ENCODE measurements around the gene HSF2.

The HSF2 gene

GRCh38 chr6:122401104-122401503 lies 1.7 kb downstream of the HSF2 start:
- H3K4me1 ChIP-seq (ENCODE audit: insufficient read depth, low read length) = peaks cover 17% of the 10 kb centered on the region; the same call in 1 of the 2 replicates
- H3K4me3 ChIP-seq (ENCODE audit: low read length) = peak overlapping the region; percentile 93
- no peak overlapping the region; the same call in 1 of the 2 replicates for H3K9ac ChIP-seq (ENCODE audit: low read depth, low read length)
- H3K36me3 ChIP-seq (ENCODE audit: insufficient read depth, low read depth, low read length) = no peaks in the 10 kb centered on the region
- no peak overlapping the region for H3K27ac ChIP-seq (ENCODE audit: low read length)
- no peaks in the 10 kb centered on the region for H3K9me3 ChIP-seq (ENCODE audit: insufficient read depth, low read depth, low read length)
- H3K27me3 ChIP-seq (ENCODE audit: insufficient read depth, low read length) = peaks cover 37% of the 10 kb centered on the region

GRCh38 chr6:122404444-122404843 lies 5.0 kb downstream of the HSF2 start:
- Histone ChIP-seq H3K4me3 (ENCODE audit: low read length) (no peak overlapping the region), H3K9ac (ENCODE audit: low read depth, low read length) (no peak overlapping the region), H3K27me3 (ENCODE audit: insufficient read depth, low read length) (peaks cover 13% of the 10 kb centered on the region), H3K36me3 (ENCODE audit: insufficient read depth, low read depth, low read length) (no peaks in the 10 kb centered on the region), H3K4me1 (ENCODE audit: insufficient read depth, low read length) (peaks cover 13% of the 10 kb centered on the region; the same call in 1 of the 2 replicates), H3K27ac (ENCODE audit: low read length) (no peak overlapping the region), H3K9me3 (ENCODE audit: insufficient read depth, low read depth, low read length) (no peaks in the 10 kb centered on the region)

- H3K9me3 ChIP-seq (ENCODE audit: insufficient read depth, low read depth, low read length) = no peaks in the 10 kb centered on the region
- H3K27ac ChIP-seq (ENCODE audit: low read length) = no peak overlapping the region
- peaks cover 12% of the 10 kb centered on the region; the same call in 1 of the 2 replicates for H3K4me1 ChIP-seq (ENCODE audit: insufficient read depth, low read length)
- H3K27me3 ChIP-seq (ENCODE audit: insufficient read depth, low read length) = peaks cover 10% of the 10 kb centered on the region
- H3K9ac ChIP-seq (ENCODE audit: low read depth, low read length) = no peak overlapping the region
- H3K4me3 ChIP-seq (ENCODE audit: low read length) = no peak overlapping the region
- H3K36me3 ChIP-seq (ENCODE audit: insufficient read depth, low read depth, low read length) = no peaks in the 10 kb centered on the region
Measured at GRCh38 chr6:122405417-122405816, 6.0 kb downstream of the HSF2 start.

- Histone ChIP-seq H3K27me3 (ENCODE audit: insufficient read depth, low read length) (0 out of 2 replicates have a peak, but pooled peaks cover 2% of the 10 kb centered on the region), H3K9ac (ENCODE audit: low read depth, low read length) (no peak overlapping the region), H3K27ac (ENCODE audit: low read length) (no peak overlapping the region), H3K9me3 (ENCODE audit: insufficient read depth, low read depth, low read length) (no peaks in the 10 kb centered on the region), H3K36me3 (ENCODE audit: insufficient read depth, low read depth, low read length) (no peaks in the 10 kb centered on the region), H3K4me3 (ENCODE audit: low read length) (no peak overlapping the region), H3K4me1 (ENCODE audit: insufficient read depth, low read length) (peaks cover 7% of the 10 kb centered on the region; the same call in 1 of the 2 replicates)
Measured at GRCh38 chr6:122406187-122406586, 6.7 kb downstream of the HSF2 start.

- Histone ChIP-seq H3K27ac (ENCODE audit: low read length) (no peak overlapping the region), H3K9ac (ENCODE audit: low read depth, low read length) (no peak overlapping the region), H3K4me3 (ENCODE audit: low read length) (no peak overlapping the region), H3K4me1 (ENCODE audit: insufficient read depth, low read length) (peaks cover 7% of the 10 kb centered on the region; the same call in 1 of the 2 replicates), H3K9me3 (ENCODE audit: insufficient read depth, low read depth, low read length) (no peaks in the 10 kb centered on the region), H3K27me3 (ENCODE audit: insufficient read depth, low read length) (no peaks in the 10 kb centered on the region), H3K36me3 (ENCODE audit: insufficient read depth, low read depth, low read length) (peaks cover 8% of the 10 kb centered on the region)
Measured at GRCh38 chr6:122407712-122408111, 8.3 kb downstream of the HSF2 start.

GRCh38 chr6:122408240-122408639 lies 8.8 kb downstream of the HSF2 start:
- Histone ChIP-seq H3K9me3 (ENCODE audit: insufficient read depth, low read depth, low read length) (no peaks in the 10 kb centered on the region), H3K4me3 (ENCODE audit: low read length) (no peak overlapping the region), H3K27ac (ENCODE audit: low read length) (no peak overlapping the region), H3K36me3 (ENCODE audit: insufficient read depth, low read depth, low read length) (peaks cover 13% of the 10 kb centered on the region), H3K4me1 (ENCODE audit: insufficient read depth, low read length) (peaks cover 7% of the 10 kb centered on the region; the same call in 1 of the 2 replicates), H3K27me3 (ENCODE audit: insufficient read depth, low read length) (no peaks in the 10 kb centered on the region), H3K9ac (ENCODE audit: low read depth, low read length) (no peak overlapping the region)

GRCh38 chr6:122408702-122409458 lies 9.4 kb downstream of the HSF2 start:
- Histone ChIP-seq H3K4me1 (ENCODE audit: insufficient read depth, low read length) (peaks cover 7% of the 10 kb centered on the region; the same call in 1 of the 2 replicates), H3K4me3 (ENCODE audit: low read length) (no peak overlapping the region), H3K27ac (ENCODE audit: low read length) (no peak overlapping the region), H3K9ac (ENCODE audit: low read depth, low read length) (no peak overlapping the region), H3K36me3 (ENCODE audit: insufficient read depth, low read depth, low read length) (peaks cover 20% of the 10 kb centered on the region), H3K9me3 (ENCODE audit: insufficient read depth, low read depth, low read length) (no peaks in the 10 kb centered on the region), H3K27me3 (ENCODE audit: insufficient read depth, low read length) (no peaks in the 10 kb centered on the region)

GRCh38 chr6:122412001-122412400 lies 12.5 kb downstream of the HSF2 start:
- no peaks in the 10 kb centered on the region for H3K9me3 ChIP-seq (ENCODE audit: insufficient read depth, low read depth, low read length)
- H3K27me3 ChIP-seq (ENCODE audit: insufficient read depth, low read length) = no peaks in the 10 kb centered on the region
- no peaks in the 10 kb centered on the region for H3K4me1 ChIP-seq (ENCODE audit: insufficient read depth, low read length)
- no peak overlapping the region for H3K9ac ChIP-seq (ENCODE audit: low read depth, low read length)
- H3K4me3 ChIP-seq (ENCODE audit: low read length) = no peak overlapping the region
- H3K27ac ChIP-seq (ENCODE audit: low read length) = no peak overlapping the region
- peaks cover 49% of the 10 kb centered on the region for H3K36me3 ChIP-seq (ENCODE audit: insufficient read depth, low read depth, low read length)

- no peak overlapping the region for H3K9ac ChIP-seq (ENCODE audit: low read depth, low read length)
- H3K9me3 ChIP-seq (ENCODE audit: insufficient read depth, low read depth, low read length) = no peaks in the 10 kb centered on the region
- H3K4me3 ChIP-seq (ENCODE audit: low read length) = no peak overlapping the region
- H3K27ac ChIP-seq (ENCODE audit: low read length) = no peak overlapping the region
- H3K4me1 ChIP-seq (ENCODE audit: insufficient read depth, low read length) = no peaks in the 10 kb centered on the region
- peaks cover 90% of the 10 kb centered on the region for H3K36me3 ChIP-seq (ENCODE audit: insufficient read depth, low read depth, low read length)
- no peaks in the 10 kb centered on the region for H3K27me3 ChIP-seq (ENCODE audit: insufficient read depth, low read length)
Measured at GRCh38 chr6:122416825-122417224, 17.4 kb downstream of the HSF2 start.

GRCh38 chr6:122422003-122422402 lies 22.6 kb downstream of the HSF2 start:
- Histone ChIP-seq H3K36me3 (ENCODE audit: insufficient read depth, low read depth, low read length) (peaks cover 93% of the 10 kb centered on the region), H3K4me1 (ENCODE audit: insufficient read depth, low read length) (no peaks in the 10 kb centered on the region), H3K9me3 (ENCODE audit: insufficient read depth, low read depth, low read length) (no peaks in the 10 kb centered on the region), H3K27ac (ENCODE audit: low read length) (no peak overlapping the region), H3K27me3 (ENCODE audit: insufficient read depth, low read length) (no peaks in the 10 kb centered on the region), H3K9ac (ENCODE audit: low read depth, low read length) (no peak overlapping the region), H3K4me3 (ENCODE audit: low read length) (no peak overlapping the region)

- no peaks in the 10 kb centered on the region for H3K4me1 ChIP-seq (ENCODE audit: insufficient read depth, low read length)
- no peak overlapping the region for H3K4me3 ChIP-seq (ENCODE audit: low read length)
- peaks cover 93% of the 10 kb centered on the region for H3K36me3 ChIP-seq (ENCODE audit: insufficient read depth, low read depth, low read length)
- no peak overlapping the region for H3K9ac ChIP-seq (ENCODE audit: low read depth, low read length)
- no peaks in the 10 kb centered on the region for H3K27me3 ChIP-seq (ENCODE audit: insufficient read depth, low read length)
- no peak overlapping the region for H3K27ac ChIP-seq (ENCODE audit: low read length)
- H3K9me3 ChIP-seq (ENCODE audit: insufficient read depth, low read depth, low read length) = no peaks in the 10 kb centered on the region
Measured at GRCh38 chr6:122422614-122423267, 23.3 kb downstream of the HSF2 start.

GRCh38 chr6:122423734-122424133 lies 24.3 kb downstream of the HSF2 start:
- H3K27me3 ChIP-seq (ENCODE audit: insufficient read depth, low read length) = no peaks in the 10 kb centered on the region
- H3K9ac ChIP-seq (ENCODE audit: low read depth, low read length) = no peak overlapping the region
- no peaks in the 10 kb centered on the region for H3K9me3 ChIP-seq (ENCODE audit: insufficient read depth, low read depth, low read length)
- peaks cover 95% of the 10 kb centered on the region for H3K36me3 ChIP-seq (ENCODE audit: insufficient read depth, low read depth, low read length)
- no peak overlapping the region for H3K4me3 ChIP-seq (ENCODE audit: low read length)
- no peak overlapping the region for H3K27ac ChIP-seq (ENCODE audit: low read length)
- no peaks in the 10 kb centered on the region for H3K4me1 ChIP-seq (ENCODE audit: insufficient read depth, low read length)
